Adrenal gland (tissue), 12 donors: ENCODE data around the gene P3H4. TPM values are rescaled to one million over a fixed set of nuclear protein-coding genes. Genes with fewer than 3 reads are reported as not detected.
A peak's percentile ranks its signal among the peaks of the same experiment; 100 is the strongest.
"Not testable (repeated sequence)": the region's sequence is repeated elsewhere in the genome, so short reads cannot be mapped to it uniquely, and the experiment has no call there.

Experiments
- DNase-seq, 7 donors: peaks; one replicate each; pipeline ENCODE4 v3.0.0-alpha.2; 2019 to 2020
- H3K27ac ChIP-seq, 5 donors: fragments of 200-600 bp; sonication (generic) in 4 of 5; 1 replicate in 3 of 5; 2 replicates in 2 of 5; pipeline versions ENCODE4 v1.5.1 to v1.8.0; 2016 to 2020; ENCODE audit warnings: mild to moderate bottlenecking in 1 of 5
- H3K27me3 ChIP-seq: fragments of 200-600 bp; 2 replicates; pipeline ENCODE4 v1.8.0; 2021
- H3K36me3 ChIP-seq, 2 donors: fragments of 200-600 bp; replicated peaks in 1 of 2; 1 replicate in 1 of 2; 2 replicates in 1 of 2; pipeline versions ENCODE4 v1.5.1 to v1.8.0; 2018 to 2022
- H3K4me1 ChIP-seq, 2 donors: fragments of 200-600 bp; replicated peaks in 1 of 2; 1 replicate in 1 of 2; 2 replicates in 1 of 2; pipeline versions ENCODE4 v1.5.1 to v1.8.0; 2018 to 2021
- H3K4me3 ChIP-seq, 4 donors: fragments of 200-600 bp; sonication (generic) in 3 of 4; one replicate each; pipeline ENCODE4 v1.5.1; 2016 to 2018
- H3K9me3 ChIP-seq, 3 donors: fragments of 200-600 bp; sonication (generic) in 1 of 3; replicated peaks in 1 of 3; 1 replicate in 2 of 3; 2 replicates in 1 of 3; pipeline versions ENCODE4 v1.5.1 to v1.8.0; 2016 to 2021
- POLR2A ChIP-seq, 2 donors: fragments of 450-650 bp; IDR thresholded peaks; one replicate each; pipeline ENCODE4 v1.6.1; 2017; ENCODE audit warnings: antibody characterized with exemption in 2 of 2, mild to moderate bottlenecking in 2 of 2, moderate library complexity in 1 of 2
- WGBS, 4 donors: extraction: QIAGEN DNeasy Blood & Tissue Kit in 2 of 4; methylation state at CpG; one replicate each; pipeline versions ENCODE4 v1.1.5 to v1.1.7; 2013 to 2017; 5-methylcytosine and 5-hydroxymethylcytosine counted together
- intact Hi-C, 2 donors: fragments of 100-400 bp; cut with DNase I; formaldehyde crosslinking; loops; one replicate each; pipeline versions ENCODE4 v1.14.1 to v1.15.0; 2022 to 2023
- polyA plus RNA-seq, 3 donors: library from polyadenylated mRNA; stranded (reverse); fragments of 200-250 nt in 2 of 3; fragments of 350-450 nt in 1 of 3; fragmentation: Illumina TruSeq in 1 of 3; extraction: RNeasy Lipid Tissue Mini Kit (QIAGEN cat#74804) in 1 of 3; gene quantifications; one replicate each; pipeline ENCODE4 v1.2.3, GENCODE V29; 2013 to 2014
- total RNA-seq, 9 donors: library from RNA; depleted of rRNA in 4 of 9; stranded (reverse); fragments of >200 nt in 4 of 9; fragments of 120-200 nt in 1 of 9; fragmentation: NEBNext Ultra II Directional in 1 of 9; extraction: Animal tissue kit (Norgen Biotek cat#: 25700) in 1 of 9; gene quantifications; one replicate each; pipeline versions ENCODE4 v1.1.0 to v1.2.4, GENCODE V29; 2013 to 2023
- TF ChIP-seq, protein P1 (sequence below), 6 experiments: fragments of 450-650 bp in 4 of 6; fragments of 200-600 bp in 2 of 6; sonication (generic) in 1 of 6; IDR thresholded peaks; 1 replicate in 5 of 6; 2 replicates in 1 of 6; pipeline versions ENCODE4 v1.5.1 to v1.8.0; 2016 to 2021; ENCODE audit warnings: antibody characterized with exemption in 6 of 6, mild to moderate bottlenecking in 2 of 6, moderate library complexity in 1 of 6
- donor health status: healthy with polysubstance abuse.
- donor health status: Bipolar disorder and iron deficiency.
- donor health status: DM: yes; HTN: yes; CAD: no.
- donor health status: DM: no; HTN: no; CAD: no.
- donor health status: DM: no; HTN: no; CAD: no.
- donor health status: DM: yes; HTN: yes; CAD: no.

P3H4 gene
- total and polyA plus RNA-seq, 12 donors = 12.8 to 67.2 (median 27.5) TPM

DNA sequence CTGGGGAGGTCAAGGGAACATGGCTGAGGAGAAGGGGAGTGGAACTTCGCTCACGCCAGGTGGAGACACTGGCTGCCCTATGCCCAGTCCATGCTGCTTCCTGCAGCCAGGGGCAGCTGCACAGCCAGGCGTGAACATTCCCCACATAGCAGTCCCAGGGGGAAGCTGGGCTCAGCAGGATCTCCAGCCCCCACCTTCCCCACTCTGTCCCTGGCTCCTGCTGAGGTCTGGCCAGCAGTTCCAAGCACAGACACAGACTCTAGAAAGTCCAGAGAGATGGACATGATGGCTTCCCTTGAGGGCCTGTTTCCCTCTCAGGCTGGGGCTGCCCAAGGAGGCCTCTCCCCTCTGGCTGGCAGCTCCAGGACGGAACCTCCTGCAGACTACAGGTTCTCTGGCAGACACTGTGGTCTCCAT is 34.6 kb downstream of the P3H4 start:
- no peaks in the 10 kb centered on the region for H3K9me3 ChIP-seq
- peaks cover 4 to 30% of the 10 kb centered on the region in 2 donors for H3K4me1 ChIP-seq
- 53 to 59% (median 55%) methylated on average over 3 to 4 of the region's 4 CpGs for WGBS, 4 donors
- peak overlapping the region in 2 of 5 donors; percentile 79 to 85 for H3K27ac ChIP-seq
- TF ChIP-seq POLR2A (IDR thresholded peaks at IDR 0.05) = no peak
- TF ChIP-seq, protein P1, sequence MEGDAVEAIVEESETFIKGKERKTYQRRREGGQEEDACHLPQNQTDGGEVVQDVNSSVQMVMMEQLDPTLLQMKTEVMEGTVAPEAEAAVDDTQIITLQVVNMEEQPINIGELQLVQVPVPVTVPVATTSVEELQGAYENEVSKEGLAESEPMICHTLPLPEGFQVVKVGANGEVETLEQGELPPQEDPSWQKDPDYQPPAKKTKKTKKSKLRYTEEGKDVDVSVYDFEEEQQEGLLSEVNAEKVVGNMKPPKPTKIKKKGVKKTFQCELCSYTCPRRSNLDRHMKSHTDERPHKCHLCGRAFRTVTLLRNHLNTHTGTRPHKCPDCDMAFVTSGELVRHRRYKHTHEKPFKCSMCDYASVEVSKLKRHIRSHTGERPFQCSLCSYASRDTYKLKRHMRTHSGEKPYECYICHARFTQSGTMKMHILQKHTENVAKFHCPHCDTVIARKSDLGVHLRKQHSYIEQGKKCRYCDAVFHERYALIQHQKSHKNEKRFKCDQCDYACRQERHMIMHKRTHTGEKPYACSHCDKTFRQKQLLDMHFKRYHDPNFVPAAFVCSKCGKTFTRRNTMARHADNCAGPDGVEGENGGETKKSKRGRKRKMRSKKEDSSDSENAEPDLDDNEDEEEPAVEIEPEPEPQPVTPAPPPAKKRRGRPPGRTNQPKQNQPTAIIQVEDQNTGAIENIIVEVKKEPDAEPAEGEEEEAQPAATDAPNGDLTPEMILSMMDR (IDR thresholded peaks at IDR 0.05) = peak in 1 of 6 experiments; percentile 21
- H3K4me3 ChIP-seq = no peak overlapping the region
- H3K27me3 ChIP-seq = no peaks in the 10 kb centered on the region
- DNase-seq = no peak
- intact Hi-C loops = no loop called here
- H3K36me3 ChIP-seq = no peaks in the 10 kb centered on the region

DNA sequence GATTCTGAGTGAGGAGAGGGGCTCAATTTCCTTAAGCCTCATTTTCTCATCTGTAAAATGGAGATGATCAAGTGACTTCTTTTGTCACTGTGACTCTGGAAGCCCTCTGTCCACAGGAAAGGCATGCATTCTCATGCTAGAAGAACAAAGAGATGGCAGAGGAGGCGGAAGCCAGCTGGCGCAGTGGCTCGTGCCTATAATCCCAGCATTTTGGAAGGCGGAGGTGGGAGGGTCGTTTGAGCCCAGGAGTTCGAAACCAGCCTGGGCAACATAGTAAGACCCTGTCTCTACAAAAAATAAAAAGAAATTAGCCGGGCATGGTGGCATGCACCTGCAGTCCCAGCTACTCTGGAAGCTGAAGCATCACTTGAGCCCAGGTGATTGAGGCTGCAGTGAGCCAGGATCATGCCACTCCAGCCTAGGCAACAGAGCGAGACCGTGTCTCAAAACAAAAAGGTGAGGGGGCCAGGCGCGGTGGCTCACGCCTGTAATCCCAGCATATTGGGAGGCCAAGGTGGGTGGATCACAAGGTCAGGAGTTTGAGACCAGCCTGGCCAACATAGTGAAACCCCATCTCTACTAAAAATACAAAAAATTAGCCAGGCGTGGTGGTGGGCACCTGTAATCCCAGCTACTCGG is 35.4 kb downstream of the P3H4 start:
- H3K27ac ChIP-seq = peak overlapping the region in 2 of 5 donors; percentile 79 to 85
- WGBS, 4 donors = 83 to 86% (median 84%) methylated on average over 14 of the region's 14 CpGs

DNA sequence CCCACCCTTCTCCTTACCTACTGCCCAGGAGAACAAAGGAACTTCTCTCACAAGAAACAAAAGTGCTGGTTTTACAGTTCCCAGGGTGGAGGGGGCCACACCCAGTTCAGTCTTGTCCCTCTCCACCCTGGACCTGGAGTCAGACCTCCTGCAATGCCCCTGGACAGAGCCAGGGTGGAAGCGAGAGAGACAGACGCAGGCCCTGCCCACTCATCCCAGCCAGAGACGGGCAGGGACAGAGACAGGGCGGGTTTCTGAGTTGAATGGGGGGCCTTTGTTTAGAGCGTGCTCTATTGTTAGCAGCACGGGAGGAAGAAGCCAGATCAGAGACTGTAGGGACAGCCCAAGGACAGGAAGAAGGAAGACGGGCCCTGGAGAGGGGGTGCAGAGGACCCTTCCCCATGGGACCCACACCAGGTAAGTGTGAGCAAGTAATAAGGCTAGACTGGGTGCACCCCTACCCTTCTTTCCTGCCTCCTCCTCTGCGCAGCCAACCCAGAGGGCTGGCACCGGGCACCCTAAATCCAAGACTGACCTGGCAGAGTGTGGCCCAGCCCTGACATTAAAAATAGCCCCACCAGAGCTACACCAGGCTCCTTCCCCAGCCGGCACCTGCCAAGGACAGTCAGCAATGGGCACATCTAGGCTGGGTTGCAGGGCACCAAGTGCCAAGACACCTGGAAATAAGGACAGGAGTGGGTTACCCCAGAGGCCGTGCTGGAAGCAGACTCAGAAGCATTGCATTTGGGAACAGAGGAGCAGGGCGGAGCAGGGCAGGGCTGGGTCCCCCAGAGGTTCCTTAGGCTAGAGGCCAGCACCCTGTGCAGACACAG is 36.1 kb downstream of the P3H4 start:
- intact Hi-C loops = no loop called here
- Histone ChIP-seq H3K27me3 (no peaks in the 10 kb centered on the region), H3K4me3 (no peak overlapping the region), H3K4me1 (peaks cover 4 to 23% of the 10 kb centered on the region in 2 donors), H3K27ac (peak overlapping the region in 3 of 5 donors; percentile 25 to 85 (median 47)), H3K9me3 (no peaks in the 10 kb centered on the region), H3K36me3 (peaks cover 0 to 4% of the 10 kb centered on the region in 2 donors)
- DNase-seq = peak in 3 of 7 donors; percentile 13 to 46 (median 21)
- TF ChIP-seq POLR2A (IDR thresholded peaks at IDR 0.05) = no peak
- TF ChIP-seq, protein P1 (IDR thresholded peaks at IDR 0.05) = no peak
- WGBS, 4 donors = 72 to 84% (median 77%) methylated on average over 10 to 12 of the region's 12 CpGs

More for the DNA sequence above, 35.4 kb downstream of the P3H4 start:
- H3K27me3 ChIP-seq, H3K9me3 ChIP-seq, intact Hi-C loops, H3K36me3 ChIP-seq, H3K4me3 ChIP-seq: not testable (repeated sequence)
- peaks cover 4 to 25% of the 10 kb centered on the region in 2 donors for H3K4me1 ChIP-seq
- peak in 1 of 7 donors; percentile 8 for DNase-seq

DNA sequence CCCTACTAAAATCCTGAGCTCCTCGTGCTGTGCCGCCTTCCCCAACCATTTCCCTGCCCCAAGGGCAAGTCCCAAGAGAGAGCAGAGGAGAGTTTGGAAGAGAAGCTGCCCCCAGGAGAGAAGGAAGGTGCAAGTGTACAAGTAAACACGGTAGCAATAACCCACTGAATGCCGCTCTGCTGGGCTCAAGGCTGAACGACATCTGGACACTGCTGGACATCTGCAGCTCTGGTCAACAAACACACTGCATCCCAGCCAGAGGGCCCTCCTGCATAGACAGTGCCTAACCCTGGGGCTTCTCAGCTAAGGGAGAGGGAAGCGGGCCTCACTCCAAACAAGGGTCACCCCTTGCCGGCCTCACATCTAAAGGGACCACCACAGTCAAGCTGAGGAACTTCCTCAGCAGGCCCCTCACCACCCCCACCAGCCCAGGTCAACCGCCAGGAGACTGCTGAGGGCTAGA is 38.0 kb downstream of the P3H4 start:
- Histone ChIP-seq H3K4me1 (peaks cover 4 to 23% of the 10 kb centered on the region in 2 donors), H3K4me3 (no peak overlapping the region), H3K27me3 (no peaks in the 10 kb centered on the region), H3K36me3 (peaks cover 0 to 17% of the 10 kb centered on the region in 2 donors), H3K9me3 (no peaks in the 10 kb centered on the region), H3K27ac (peak overlapping the region in 2 of 5 donors; percentile 34 to 58)
- intact Hi-C loops = no loop called here
- 63 to 72% (median 65%) methylated on average over 8 of the region's 8 CpGs for WGBS, 4 donors
- DNase-seq = no peak
- TF ChIP-seq, protein P1 (IDR thresholded peaks at IDR 0.05) = no peak
- no peak for TF ChIP-seq POLR2A (IDR thresholded peaks at IDR 0.05)
